HG03439 (cell line): ENCODE results near the gene PRR29.

Experiments used
- ATAC-seq: cut with Tn5 transposase; IDR thresholded peaks from one replicate; pipeline ENCODE4 v1.9.1; 2021; ENCODE audit warnings: mild to moderate bottlenecking, moderate library complexity; ENCODE audit not compliant: unreplicated experiment

Gene PRR29

DNA sequence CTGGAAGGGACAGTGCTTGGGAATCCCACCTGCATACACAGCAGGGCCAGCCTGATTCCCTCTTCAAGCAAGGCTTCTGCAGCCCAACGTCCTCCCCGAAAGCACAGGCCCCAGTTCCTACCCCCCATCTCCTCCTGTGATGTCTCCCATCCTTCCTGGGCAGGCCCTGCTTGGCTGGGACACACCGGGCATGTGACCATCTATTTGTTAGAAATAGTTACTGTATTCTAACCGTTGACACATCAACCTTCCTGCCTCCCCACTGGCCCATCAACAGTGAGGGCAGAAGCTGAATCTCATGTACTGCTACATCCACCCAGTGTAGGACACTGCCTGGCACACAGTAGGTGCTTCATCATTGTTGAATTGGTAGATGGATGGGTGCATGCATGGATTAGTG, 10.7 kb downstream of the PRR29 start:
- no peak for ATAC-seq

DNA sequence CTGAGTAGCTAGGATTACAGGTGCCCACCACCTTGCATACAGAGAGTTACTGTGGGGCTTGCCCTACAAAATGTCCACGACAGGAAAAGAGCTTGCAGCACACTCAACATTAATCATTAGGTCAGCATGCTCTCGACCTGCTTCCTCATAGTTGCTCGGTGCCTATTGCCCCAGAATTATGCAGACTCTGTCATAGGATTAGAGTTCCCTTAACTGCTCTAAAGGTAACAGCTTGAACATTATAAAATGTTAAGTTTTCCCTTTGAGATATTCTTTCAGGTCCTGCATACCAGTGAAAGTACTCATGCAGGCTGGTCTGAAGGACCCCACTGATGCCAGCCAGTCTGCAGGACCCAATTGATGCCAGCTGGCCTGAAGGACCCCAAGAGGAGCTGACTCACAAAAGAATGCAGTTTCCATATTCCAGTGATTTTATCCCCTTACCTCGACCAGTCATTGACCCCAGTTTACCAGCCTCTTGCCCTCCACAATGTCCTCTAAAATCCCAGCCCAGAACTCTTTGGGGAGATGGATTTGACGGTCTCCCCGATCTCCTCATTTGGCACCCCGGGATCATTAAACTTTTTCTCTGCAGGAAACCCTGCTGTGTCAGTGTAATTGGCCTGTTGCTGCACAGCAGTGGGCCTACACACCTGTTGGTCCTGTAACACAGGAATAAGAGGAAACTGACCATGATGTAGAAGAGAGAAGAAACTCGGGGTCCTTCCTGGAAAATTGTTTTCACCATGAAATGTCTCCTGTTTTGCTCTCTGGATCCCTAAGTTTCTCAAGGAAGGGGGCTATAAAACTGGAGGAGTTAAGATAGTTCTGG, 11.6 kb downstream of the PRR29 start:
- no peak for ATAC-seq

DNA sequence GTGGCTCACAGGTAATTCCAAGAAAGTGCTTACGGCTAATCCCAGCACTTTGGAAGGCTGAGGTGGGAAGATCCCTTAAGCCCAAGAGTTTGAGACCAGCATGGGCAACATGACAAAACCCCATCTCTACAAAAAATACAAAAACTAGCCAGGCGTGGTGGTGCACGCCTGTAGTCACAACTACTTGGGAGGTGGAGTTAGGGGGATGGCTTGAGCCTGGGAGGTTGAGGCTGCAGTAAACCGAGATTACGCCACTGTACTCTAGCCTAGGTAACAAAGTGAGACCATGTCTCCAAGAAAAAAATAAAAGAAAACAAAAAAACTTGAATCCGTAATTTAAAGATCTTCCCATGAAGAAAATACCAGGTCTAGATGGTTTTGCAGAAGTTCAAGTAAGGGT, 17.3 kb downstream of the PRR29 start:
- ATAC-seq: no peak

DNA sequence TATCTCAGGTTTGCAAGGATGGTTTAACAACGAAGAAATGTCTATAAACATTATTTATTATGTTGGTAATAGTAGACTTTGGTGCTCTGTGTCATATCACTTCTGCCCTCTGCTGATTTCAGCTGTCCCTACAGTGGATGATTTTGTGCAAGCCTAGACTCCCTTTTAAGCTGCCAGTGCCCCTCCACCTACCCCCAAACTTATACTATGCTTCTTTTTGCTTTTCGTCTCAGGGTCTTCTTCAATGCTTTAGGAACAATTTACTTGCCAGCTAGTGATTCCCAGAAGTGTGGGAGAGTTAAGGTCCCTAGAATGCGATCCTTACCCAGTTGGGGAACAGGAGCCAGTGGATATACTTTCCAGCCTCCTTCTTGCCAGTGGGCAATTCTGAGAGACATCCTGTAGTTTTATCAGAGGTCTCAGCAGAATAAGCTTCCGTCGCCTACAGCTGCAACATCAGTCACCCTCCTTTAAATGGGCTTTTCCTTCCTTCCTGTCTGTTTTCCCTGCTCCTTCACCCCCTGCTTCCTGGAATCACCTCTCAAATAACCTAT, 18.2 kb downstream of the PRR29 start:
- no peak for ATAC-seq

DNA sequence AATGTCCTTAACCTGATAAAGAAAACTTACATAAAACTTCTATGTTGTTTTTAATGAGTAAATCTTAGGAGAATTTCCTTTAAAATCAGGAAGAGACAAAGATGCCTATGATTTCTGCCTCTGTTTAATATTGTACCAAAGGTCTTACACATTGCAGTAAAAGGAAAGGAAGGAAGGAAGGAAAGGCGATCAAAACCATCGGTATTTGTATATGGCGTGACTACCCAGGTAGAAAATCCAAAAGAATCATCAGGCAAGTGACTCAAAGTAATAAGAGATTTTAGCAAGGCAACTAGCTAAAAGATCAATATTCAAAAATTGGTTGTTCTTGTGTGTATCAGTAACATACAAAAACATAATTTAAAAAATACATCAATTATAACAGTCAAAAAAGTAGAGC, 18.8 kb downstream of the PRR29 start:
- no peak for ATAC-seq

DNA sequence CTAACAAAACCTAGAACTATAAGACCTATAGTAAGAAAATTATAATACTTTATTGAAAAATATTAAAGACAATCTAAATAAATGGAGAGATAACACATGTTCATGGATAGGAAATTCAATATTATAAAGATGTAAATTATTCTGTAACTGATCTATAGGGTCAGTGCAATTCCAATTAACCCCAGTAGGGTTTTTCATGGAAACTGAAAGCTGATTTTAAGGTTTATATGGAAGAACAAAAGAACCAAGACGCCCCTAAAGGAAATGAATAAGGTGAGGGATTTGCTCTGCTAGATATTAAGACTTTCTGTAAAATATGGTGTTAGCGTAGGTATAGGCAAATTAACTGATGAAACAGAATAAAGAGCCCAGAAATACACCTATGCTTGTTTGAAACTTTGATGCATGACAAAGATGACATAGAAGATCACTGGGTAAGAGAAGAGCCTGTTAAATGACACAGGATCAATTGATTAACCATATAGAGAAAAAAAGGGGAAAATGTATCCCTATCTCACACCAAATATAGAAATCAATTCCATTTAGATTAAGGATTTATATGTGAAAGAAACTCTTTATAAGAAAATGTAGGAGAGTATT, 19.3 kb downstream of the PRR29 start:
- ATAC-seq: no peak

DNA sequence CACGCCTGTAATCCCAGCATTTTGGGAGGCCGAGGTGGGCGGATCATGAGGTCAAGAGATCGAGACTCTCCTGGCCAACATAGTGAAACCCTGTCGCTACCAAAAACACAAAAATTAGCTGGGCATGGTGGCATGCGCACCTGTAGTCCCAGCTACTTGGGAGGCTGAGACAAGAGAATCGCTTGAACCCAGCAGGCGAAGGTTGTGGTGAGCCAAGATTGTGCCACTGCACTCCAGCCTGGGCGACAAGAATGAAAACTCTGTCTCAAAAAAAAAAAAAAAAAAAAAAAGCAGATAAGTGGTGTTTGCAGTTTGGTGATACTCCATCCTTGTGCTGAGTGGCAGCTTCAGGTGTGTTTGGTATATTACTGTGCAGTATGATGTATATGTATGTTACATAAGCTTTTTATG, 21.4 kb downstream of the PRR29 start:
- ATAC-seq: peak; percentile 13

DNA sequence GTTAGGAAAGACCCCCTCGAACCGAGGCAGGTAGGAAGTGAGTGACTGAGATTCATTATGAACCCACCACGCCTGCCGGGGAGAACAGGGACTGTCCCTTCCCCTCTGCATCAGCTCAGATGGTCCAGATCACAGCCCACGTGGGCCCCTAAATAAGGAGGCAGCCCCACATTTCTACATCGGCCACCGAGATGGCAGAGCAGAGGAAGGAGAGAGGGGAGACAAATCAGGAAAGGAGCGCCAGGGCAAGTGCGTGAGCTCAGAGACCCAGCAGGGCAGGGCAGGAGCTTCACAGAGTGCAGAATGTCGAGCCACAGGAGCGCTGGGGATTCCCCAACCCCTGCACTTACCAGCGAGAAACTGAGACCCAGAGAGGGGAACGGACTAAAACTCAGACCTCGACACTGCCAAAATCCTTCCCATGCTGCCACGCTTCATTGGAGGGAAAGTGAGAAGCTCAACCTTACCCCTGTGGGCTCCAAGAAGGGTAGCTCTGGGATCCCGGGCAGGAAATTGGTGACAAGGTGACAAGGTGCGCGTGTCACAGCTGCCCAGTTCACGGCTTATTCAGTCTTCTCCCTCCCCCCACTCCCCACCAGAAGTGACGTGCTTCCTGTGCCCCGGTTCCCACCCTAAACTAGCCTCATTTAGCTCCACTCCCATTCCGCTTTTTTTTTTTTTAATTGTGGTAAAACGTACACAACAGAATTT, 22.1 kb downstream of the PRR29 start, which contains the start of gene ICAM2:
Gene ICAM2, minus strand, starts transcription at position 578 of the 711 bp plus-strand sequence. CDS start 13,942 bp downstream, outside the sequence.
- peak; percentile 59 for ATAC-seq

DNA sequence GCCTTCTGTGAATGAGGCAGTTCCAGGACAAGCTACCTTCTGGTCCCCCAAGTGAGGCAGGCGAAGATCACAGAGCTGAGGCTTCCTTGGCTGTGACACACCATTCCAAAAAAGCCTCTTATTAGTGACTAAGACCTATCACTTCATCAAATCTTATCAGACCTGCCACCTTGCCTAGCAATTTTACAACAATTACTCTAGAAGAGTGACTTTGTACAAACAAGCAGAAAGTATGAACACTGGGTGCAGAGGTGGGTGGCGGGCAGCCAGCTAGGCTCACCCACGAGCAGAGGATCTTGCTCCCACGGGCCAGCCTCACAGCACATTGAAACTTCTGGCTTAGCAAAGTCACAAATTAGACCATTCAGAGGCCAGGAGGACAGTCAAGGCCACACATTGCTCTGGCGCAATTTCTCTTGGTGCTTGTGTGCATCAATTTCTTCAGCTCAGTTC, 24.5 kb downstream of the PRR29 start:
- ATAC-seq: no peak

DNA sequence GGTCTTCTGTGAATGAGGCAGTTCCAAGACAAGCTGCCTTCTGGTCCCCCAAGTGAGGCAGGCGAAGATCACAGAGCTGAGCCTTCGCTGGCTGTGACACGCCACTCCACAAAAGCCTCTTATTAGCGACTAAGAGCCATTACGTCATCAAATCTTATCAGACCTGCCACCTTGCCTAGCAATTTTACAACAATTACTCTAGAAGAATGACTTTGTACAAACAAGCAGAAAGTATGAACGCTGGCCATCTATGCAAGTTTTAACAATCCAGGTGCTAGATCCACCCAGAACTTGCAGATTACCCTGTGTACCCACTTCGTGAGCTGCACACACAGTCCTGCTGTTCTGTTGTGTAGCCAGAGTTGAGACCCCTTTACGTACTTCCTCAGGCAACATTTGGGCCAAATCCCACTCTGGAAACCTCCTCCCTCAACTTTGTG, 26.1 kb downstream of the PRR29 start:
- no peak for ATAC-seq

DNA sequence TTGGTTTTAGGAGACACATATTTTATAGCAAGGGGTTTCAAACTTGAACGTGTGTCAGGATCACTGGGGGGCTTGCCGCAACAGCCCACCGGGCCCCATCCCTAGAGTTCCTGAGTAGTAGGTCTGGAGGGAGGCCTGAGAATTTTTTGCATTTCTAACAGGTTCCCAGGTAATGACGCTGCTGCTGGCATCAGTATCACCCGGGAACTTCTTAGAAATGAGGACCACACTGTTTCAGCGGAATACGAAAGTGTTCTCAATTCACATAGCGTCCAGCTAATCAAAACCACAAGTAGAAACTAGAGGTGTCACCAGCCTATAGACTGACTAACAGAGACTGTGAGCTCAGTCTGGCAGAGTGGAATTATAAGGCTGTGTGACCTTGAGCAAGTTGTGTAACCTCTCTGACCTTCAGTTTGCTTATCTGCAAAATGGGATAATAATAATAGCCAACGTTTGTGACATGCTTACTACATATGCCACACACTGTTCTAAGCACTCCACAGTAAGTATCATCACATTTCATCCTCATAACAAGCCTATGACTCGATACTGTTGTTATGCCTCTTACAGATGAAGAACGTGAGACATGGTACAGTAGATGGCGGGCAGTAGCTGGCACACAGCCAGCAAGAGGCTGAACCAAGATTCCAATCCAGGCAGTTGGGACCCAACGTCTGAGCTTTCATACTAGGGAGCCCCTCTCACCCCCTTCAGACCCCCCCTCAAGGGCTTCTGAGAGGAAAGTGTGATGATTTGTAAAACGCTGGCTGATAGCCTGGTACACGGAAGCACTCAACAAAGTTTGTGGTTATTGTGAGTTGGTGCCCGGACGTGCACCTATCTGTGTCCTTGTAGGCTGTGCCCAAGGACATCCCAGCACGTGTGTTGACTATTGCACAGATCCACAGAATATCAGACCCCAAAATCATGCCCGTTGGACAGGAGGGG, 26.9 kb downstream of the PRR29 start:
- ATAC-seq: no peak

DNA sequence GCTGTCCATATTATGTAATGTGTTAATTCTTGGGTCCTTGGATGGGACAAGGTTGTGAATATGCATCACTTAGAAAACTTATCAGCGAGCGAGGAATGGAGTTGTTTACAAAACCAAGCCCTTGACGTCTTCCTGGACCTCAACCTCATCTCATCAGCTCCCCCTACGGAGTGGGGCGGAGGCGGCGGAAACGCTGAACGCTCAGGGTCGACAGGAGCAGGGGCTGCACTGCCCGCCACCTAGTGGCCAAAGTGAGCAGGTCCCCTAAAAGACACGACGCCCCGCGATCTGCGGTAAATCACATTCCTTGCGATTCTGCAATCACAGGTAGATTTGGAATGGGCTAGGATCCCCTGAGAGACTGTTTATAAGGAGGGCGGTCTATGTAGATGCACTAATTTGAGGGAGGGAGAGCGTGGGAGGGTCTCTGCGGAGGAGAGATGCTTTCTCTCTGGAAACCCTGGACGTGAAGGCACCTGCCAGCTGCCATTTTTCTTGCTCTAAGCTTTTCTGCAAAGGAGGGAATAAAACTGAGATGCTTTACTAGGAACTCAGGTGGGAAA, 27.7 kb downstream of the PRR29 start:
- ATAC-seq: peak; percentile 37

DNA sequence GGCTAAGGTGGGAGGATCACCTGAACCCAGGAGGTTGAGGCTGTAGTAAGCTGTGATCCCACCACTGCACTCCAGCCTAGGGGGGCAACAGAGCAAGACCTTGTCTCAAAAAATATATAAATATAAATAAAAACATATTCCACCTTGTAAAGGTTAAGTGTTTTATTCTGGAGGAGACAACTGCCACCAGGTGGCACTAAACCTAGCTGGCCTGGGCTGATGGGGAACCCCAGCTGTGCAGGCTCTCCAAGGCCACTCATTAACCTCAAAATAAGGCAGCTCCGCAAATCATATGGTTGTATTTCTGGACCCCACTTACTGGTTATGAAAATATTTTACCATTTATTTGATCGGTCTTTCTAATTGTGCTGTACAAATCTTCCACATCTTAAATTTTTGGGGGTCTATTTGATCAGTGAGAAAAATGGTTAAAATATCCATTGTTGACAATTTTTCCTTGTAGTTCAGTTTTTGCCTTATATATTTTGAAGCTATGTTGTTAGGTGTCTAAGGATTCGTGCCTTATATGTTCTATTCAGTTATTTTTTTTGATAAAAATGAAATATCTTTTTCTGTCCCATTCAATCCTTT, 30.8 kb downstream of the PRR29 start:
- ATAC-seq: no peak

DNA sequence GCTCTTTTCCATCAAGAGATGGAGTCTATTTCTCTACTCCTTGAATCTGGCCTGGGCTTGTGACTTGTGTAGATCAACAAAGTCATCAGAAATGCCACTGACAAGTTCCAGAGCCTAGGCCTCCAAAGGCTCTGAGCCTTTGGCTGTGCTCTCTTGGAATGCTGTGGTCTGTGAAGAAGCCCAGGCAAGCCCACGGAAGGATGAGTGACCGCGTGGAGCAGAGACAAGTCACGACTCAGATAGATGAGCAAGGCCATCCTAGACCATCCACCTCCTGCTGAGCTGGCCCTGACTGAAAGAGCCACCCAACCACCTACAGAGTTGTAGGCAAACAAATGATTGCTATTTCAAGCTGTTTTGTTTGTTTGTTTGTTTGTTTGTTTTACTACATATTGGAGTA, 33.9 kb downstream of the PRR29 start:
- no peak for ATAC-seq

DNA sequence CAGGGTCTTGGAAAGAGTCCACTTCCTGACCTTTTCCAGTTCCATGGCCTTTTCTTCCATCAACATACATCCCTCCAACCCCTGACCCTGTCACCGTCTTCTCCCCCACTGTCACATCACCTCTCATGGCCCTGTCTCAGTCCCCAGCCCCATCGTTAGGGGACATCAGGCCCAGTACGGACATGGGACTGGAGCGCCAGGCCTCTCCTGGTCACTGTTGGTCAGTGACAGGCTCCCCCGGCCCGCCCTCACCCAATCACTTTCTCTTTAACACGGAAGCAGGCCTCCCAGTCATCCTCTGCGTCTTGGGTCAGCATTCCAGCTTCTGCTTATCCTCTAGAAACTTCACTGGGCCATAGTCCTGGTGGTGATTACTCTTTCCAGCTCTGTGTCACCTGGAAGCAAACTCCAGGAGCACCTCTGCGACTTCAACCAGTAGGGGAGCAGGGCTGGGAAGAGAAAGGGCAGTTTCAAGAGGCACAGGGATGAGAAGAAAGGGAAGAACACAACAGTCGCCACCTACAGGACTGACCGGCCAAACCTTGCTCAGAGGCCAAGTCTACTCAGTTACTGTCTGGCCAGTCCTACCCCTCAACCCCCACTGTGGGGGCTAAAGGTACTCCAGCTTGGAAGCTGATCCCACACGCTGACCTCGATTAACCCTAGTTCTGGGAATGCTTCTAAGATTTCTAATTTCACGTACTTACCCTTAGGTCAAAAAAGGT, 38.2 kb downstream of the PRR29 start:
- ATAC-seq: no peak

DNA sequence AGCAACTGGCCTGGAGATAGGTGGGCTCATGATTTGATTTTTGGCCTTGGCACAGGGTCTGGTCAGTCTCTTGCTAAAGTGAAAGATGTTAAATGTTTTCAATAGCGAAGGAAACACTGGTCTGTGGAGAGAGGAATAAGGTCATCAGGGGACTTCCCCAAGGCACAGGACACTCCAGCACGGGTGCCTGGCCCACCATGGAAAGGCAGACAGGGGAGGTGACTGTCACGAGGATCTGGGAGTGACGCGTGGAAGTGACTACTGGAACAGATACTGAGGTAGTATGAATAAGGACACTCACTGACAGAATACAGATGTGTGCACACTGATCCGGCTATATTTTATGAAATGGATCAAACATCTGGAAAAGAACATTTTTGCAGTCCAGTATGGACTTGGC, 39.0 kb downstream of the PRR29 start:
- ATAC-seq: no peak

DNA sequence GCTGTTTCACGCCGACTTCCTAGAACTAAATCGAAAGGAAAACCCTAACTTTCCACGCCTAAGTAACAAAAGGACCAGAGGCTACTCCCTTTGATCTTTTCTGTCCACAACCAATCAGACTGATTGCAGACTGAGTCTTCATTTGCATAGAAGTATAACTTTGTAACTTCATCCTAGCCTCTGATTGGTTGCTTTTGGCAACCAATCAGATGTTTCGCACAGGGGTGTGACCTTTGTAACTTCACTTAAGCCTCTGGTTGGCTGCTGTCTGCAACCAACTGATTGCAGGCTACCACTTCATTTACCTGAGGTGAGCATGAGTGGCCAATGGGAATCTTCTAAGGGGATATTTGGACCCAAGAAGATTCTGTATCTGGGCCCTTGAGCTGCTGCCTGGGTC, 39.7 kb downstream of the PRR29 start:
- no peak for ATAC-seq

DNA sequence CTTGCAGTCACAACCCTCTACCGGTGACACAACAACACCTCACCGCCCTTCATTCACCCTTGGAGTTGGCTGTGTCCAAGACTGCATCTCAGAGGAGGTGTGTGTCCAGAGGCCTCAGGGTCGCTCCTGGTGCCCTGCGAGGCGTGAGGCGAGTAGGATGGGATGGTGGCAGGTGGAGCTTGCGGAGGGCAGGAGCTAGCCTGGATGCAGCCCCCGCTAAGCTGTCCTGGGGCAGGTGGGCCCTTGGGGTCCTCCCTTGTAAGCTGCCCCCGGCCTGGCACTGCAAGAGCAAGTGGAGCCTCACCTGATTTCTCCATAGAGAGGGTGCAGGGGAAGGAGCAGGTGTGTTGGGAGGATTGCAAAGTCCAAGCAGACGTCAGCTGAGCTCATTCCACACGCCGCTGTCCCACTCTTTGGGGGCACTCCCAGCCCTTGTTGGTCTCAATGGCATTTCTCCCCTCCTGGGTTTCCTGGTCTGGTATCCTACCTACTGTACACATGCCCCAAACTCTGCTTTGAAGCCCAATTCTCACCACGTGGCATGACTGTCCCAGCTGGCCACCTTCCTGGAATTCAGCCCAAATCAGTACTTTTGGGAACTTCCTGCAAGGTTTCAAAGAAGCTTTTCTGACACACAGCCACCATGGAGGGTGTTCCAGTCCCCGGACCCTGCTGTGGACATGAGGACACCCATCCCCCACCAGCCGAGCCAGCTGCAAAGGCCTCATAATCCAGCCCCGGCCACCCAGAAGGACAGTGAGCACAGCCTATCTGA, 40.4 kb downstream of the PRR29 start:
- ATAC-seq: no peak
